GM18858 (cell line): ENCODE results near the gene PDXP.

Experiments
- ATAC-seq: cut with Tn5 transposase; IDR thresholded peaks from one replicate; pipeline ENCODE4 v1.9.1; 2021; ENCODE audit not compliant: unreplicated experiment

PDXP gene

GRCh38 chr22:37628830-37629229 lies 29.7 kb upstream of the PDXP start:
- no peak for ATAC-seq

GRCh38 chr22:37629928-37630327 lies 28.6 kb upstream of the PDXP start:
- no peak for ATAC-seq

- ATAC-seq: no peak
These were observed 27.6 kb upstream of the PDXP start for GRCh38 chr22:37630839-37631435.

- ATAC-seq: no peak
These were observed 26.9 kb upstream of the PDXP start for GRCh38 chr22:37631448-37632173.

GRCh38 chr22:37632174-37633088 lies 26.1 kb upstream of the PDXP start:
- peak; percentile 12 for ATAC-seq

- ATAC-seq: peak; percentile 46
These were observed 25.4 kb upstream of the PDXP start for GRCh38 chr22:37633089-37633624.

- peak; percentile 42 for ATAC-seq
These were observed 24.7 kb upstream of the PDXP start for GRCh38 chr22:37633625-37634416.

- ATAC-seq: no peak
These were observed 24.1 kb upstream of the PDXP start for GRCh38 chr22:37634417-37634924.

- no peak for ATAC-seq
These were observed 23.4 kb upstream of the PDXP start for GRCh38 chr22:37635157-37635556.

- no peak for ATAC-seq
These were observed 22.2 kb upstream of the PDXP start for GRCh38 chr22:37636186-37636948.

- no peak for ATAC-seq
These were observed 21.6 kb upstream of the PDXP start for GRCh38 chr22:37636949-37637273.

- no peak for ATAC-seq
These were observed 20.0 kb upstream of the PDXP start for GRCh38 chr22:37638391-37639069.

- no peak for ATAC-seq
These were observed 19.3 kb upstream of the PDXP start, which contains the start of gene SH3BP1 for GRCh38 chr22:37639070-37639760. SH3BP1 (plus strand) TSS chr22:37639669; CDS start chr22:37639788, 119 bp downstream.

- ATAC-seq: no peak
These were observed 18.5 kb upstream of the PDXP start for GRCh38 chr22:37639771-37640590.

GRCh38 chr22:37640591-37641560 lies 17.6 kb upstream of the PDXP start:
- no peak for ATAC-seq

GRCh38 chr22:37641561-37641949 lies 17.0 kb upstream of the PDXP start:
- ATAC-seq: no peak
